Measurements from ENCODE around the gene INPP5A.

DNA sequence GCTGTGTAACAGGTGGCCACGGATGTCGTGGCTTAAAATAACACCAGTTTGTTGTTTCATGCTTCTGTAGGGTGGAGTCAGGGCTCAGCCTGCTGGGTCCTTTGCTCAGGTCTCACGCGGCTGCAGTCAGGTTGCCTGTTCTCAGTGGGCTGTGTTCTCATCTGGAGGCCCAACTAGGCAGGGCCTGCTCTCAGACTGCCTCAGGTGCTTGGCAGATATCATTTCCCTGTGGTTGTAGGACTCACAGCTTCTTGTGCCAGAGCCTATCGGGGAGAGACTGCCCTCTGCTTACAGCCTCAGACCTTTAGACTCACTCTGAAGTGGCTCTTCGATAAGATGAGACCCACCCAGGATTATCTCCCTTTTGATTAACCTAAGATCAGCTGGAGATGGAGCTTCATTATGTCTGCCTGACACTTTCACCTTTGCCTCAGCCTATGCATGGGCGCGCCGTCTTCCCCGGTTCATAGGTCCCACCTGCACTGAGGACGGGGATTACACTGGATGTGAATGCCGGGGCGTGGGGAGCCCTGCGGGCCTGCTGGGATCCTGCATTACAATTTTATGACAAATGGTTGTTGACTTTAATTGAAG lies 55.3 kb downstream of the INPP5A start:
- TF ChIP-seq, protein P1, sequence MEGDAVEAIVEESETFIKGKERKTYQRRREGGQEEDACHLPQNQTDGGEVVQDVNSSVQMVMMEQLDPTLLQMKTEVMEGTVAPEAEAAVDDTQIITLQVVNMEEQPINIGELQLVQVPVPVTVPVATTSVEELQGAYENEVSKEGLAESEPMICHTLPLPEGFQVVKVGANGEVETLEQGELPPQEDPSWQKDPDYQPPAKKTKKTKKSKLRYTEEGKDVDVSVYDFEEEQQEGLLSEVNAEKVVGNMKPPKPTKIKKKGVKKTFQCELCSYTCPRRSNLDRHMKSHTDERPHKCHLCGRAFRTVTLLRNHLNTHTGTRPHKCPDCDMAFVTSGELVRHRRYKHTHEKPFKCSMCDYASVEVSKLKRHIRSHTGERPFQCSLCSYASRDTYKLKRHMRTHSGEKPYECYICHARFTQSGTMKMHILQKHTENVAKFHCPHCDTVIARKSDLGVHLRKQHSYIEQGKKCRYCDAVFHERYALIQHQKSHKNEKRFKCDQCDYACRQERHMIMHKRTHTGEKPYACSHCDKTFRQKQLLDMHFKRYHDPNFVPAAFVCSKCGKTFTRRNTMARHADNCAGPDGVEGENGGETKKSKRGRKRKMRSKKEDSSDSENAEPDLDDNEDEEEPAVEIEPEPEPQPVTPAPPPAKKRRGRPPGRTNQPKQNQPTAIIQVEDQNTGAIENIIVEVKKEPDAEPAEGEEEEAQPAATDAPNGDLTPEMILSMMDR (IDR thresholded peaks at IDR 0.05) = no peak
- TF ChIP-seq EZH2phosphoT487 (IDR thresholded peaks at IDR 0.05) (no peak), EZH2 (IDR thresholded peaks at IDR 0.05) (no peak)
